Measurements from ENCODE around the gene MAN1A2.

DNA sequence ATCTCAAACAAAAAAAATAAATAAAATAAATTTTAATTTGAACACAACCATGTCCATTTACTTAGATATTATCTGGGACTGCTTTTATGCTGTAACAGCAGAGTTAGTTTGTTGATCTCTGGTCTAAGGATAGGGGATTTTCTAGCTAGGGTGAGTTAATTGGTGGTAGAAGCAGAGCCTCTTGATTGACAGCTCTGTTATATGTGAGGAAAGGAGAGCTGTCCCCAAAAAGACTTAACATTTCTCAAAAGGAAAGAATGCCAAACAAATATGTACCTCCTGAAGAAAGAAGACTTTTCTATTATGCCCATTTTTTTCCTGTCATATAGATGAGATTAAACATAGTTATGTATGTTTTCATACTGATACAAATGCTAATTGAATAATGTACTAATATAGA is 37.8 kb downstream of the MAN1A2 start:
- TF ChIP-seq CTCF (IDR thresholded peaks at IDR 0.05) (no peak), POLR2A (IDR thresholded peaks at IDR 0.05) (no peak)

Measured in heart left ventricle (tissue), 13 donors.